Neural progenitor cell (in vitro differentiated cells): ENCODE data around the gene ALDH1L2. TPM values are rescaled to one million over a fixed set of nuclear protein-coding genes. Genes with fewer than 3 reads are reported as not detected.
A peak's percentile ranks its signal among the peaks of the same experiment; 100 is the strongest.

Experiments used
- DNase-seq: peaks from one replicate; pipeline ENCODE4 v3.0.0-alpha.2; 2016; ENCODE audit warnings: low spot score
- H2AFZ ChIP-seq: fragments of 200-600 bp; sonication (generic); replicated peaks from 2 replicates; pipeline ENCODE4 v1.6.1; 2016; ENCODE audit warnings: antibody characterized with exemption
- H3F3A ChIP-seq: fragments of 200-600 bp; sonication (generic); 2 replicates; pipeline ENCODE4 v1.6.1; 2016; ENCODE audit warnings: antibody characterized with exemption, low read depth
- H3K27ac ChIP-seq: fragments of 200-600 bp; sonication (generic); 2 replicates; pipeline ENCODE4 v1.5.1; 2016; ENCODE audit warnings: mild to moderate bottlenecking
- H3K27me3 ChIP-seq: fragments of 200-600 bp; sonication (generic); 2 replicates; pipeline ENCODE4 v1.6.1; 2016; ENCODE audit warnings: mild to moderate bottlenecking, moderate library complexity
- H3K36me3 ChIP-seq: fragments of 200-600 bp; sonication (generic); 2 replicates; pipeline ENCODE4 v1.5.1; 2016
- H3K4me1 ChIP-seq: fragments of 200-600 bp; sonication (generic); 2 replicates; pipeline ENCODE4 v1.6.1; 2016; ENCODE audit warnings: mixed run types
- H3K4me2 ChIP-seq: fragments of 200-600 bp; sonication (generic); 2 replicates; pipeline ENCODE4 v1.6.1; 2016
- H3K4me3 ChIP-seq: fragments of 200-600 bp; sonication (generic); 2 replicates; pipeline ENCODE4 v1.5.1; 2016
- H3K79me2 ChIP-seq: fragments of 200-600 bp; sonication (generic); 2 replicates; pipeline ENCODE4 v1.6.1; 2016; ENCODE audit warnings: low read depth
- H3K9ac ChIP-seq: fragments of 200-600 bp; sonication (generic); 2 replicates; pipeline ENCODE4 v1.6.1; 2016
- H3K9me3 ChIP-seq: fragments of 200-600 bp; sonication (generic); 2 replicates; pipeline ENCODE4 v1.5.1; 2016; ENCODE audit warnings: low read depth
- H4K20me1 ChIP-seq: fragments of 200-600 bp; sonication (generic); 2 replicates; pipeline ENCODE4 v1.6.1; 2016; ENCODE audit warnings: low read depth
- H3K27ac Mint-ChIP-seq: 3 replicates; pipeline ENCODE4 v1.8.0; 2021; ENCODE audit warnings: mixed read lengths
- H3K27me3 Mint-ChIP-seq: 2 replicates; pipeline ENCODE4 v1.8.0; 2022; ENCODE audit warnings: low read depth, mild to moderate bottlenecking, inconsistent platforms, moderate library complexity, mixed read lengths; ENCODE audit not compliant: insufficient read depth
- H3K36me3 Mint-ChIP-seq: 3 replicates; pipeline ENCODE4 v1.8.0; 2021; ENCODE audit warnings: mixed read lengths
- H3K4me1 Mint-ChIP-seq: 3 replicates; pipeline ENCODE4 v1.8.0; 2021; ENCODE audit warnings: mixed read lengths
- H3K4me3 Mint-ChIP-seq: 3 replicates; pipeline ENCODE4 v1.8.0; 2021; ENCODE audit warnings: mild to moderate bottlenecking, moderate library complexity, mixed read lengths
- H3K9me3 Mint-ChIP-seq: 3 replicates; pipeline ENCODE4 v1.8.0; 2020; ENCODE audit warnings: mixed read lengths
- EZH2 ChIP-seq: fragments of 200-600 bp; sonication (generic); IDR thresholded peaks from 2 replicates; pipeline ENCODE4 v1.6.1; 2017; ENCODE audit warnings: antibody characterized with exemption, mild to moderate bottlenecking, moderate library complexity
- EZH2phosphoT487 ChIP-seq: fragments of 200-600 bp; sonication (generic); IDR thresholded peaks from 2 replicates; pipeline ENCODE4 v1.6.1; 2017; ENCODE audit warnings: antibody characterized with exemption
- total RNA-seq: library from RNA; depleted of rRNA; stranded (reverse); fragments of >200 nt; gene quantifications from 2 replicates; pipeline ENCODE4 v1.2.3, GENCODE V29; 2015; ENCODE audit warnings: low replicate concordance
- TF ChIP-seq, protein P1 (sequence below): fragments of 200-600 bp; sonication (generic); IDR thresholded peaks from 2 replicates; pipeline ENCODE4 v1.5.1; 2017; ENCODE audit warnings: antibody characterized with exemption, mild to moderate bottlenecking

Gene ALDH1L2
- total RNA-seq, 1 donor from 2014 or later = 0.13 TPM

DNA sequence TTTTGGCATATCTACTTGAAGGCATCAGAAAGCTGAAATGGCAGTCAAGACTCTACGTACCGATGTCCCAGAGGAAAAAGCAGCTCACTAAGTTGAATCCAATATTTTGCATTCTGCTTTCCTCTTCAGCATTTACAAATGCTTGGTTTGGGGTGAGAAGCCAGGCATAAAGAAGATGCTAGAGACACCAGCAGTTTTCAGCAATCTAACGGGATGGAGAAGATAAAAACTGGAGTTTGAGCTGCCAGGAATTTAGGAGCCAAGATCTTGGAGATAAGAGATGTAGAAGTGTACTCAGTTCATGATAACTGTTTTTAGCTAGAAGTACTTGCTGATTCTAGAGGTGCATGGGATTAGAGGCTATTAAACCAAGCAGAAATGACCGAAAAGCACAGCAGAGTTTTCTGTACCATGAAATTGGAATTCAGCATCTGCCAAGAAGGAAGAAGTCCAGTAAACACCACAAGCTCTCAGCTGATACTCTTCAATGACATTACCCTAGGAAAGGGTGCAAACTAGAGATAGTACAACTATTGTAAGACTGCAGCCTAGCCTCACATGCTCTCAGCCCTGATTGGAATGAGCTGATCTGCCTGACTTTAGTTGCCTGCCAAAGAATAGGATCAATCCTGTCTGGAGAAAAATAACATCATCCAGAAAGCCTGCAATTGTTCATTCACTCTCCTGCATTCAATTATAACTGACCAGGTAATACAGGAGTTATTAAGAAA, 7.4 kb upstream of the ALDH1L2 start:
- H3K27ac Mint-ChIP-seq = no peak overlapping the region
- H2AFZ ChIP-seq = no peak overlapping the region

DNA sequence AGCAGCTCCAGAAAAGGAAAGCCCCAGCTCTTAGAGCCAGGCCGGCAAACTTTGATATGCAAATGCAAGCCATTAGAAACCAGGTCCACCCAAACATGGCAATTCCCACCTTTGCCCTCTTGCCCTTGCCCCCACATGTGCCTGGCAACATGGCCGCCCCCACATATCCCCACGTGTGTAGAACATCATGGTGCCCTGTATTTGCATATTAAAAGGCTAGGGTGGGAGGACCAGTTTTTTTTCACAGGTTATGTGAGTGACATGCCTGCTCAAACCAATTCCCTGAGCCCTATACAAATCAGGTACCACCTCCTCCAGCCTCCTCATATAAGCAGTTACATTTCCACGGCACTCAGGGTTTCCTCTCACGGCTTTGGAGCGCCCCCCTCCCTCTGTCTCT, 6.1 kb upstream of the ALDH1L2 start:
- no peak for DNase-seq
- Histone ChIP-seq H3K36me3 (no peaks in the 10 kb centered on the region), H3K9ac (no peak overlapping the region), H3K27me3 (peaks cover 3% of the 10 kb centered on the region), H3K79me2 (no peaks in the 10 kb centered on the region), H3K4me3 (no peak overlapping the region), H3K27ac (no peak overlapping the region), H3K9me3 (no peaks in the 10 kb centered on the region), H4K20me1 (no peaks in the 10 kb centered on the region), H3F3A (peaks cover 15% of the 10 kb centered on the region), H3K4me1 (peaks cover 5% of the 10 kb centered on the region), H3K4me2 (no peak overlapping the region), H2AFZ (no peak overlapping the region)
- TF ChIP-seq EZH2phosphoT487 = no peak
- no peak for TF ChIP-seq EZH2
- TF ChIP-seq, protein P1, sequence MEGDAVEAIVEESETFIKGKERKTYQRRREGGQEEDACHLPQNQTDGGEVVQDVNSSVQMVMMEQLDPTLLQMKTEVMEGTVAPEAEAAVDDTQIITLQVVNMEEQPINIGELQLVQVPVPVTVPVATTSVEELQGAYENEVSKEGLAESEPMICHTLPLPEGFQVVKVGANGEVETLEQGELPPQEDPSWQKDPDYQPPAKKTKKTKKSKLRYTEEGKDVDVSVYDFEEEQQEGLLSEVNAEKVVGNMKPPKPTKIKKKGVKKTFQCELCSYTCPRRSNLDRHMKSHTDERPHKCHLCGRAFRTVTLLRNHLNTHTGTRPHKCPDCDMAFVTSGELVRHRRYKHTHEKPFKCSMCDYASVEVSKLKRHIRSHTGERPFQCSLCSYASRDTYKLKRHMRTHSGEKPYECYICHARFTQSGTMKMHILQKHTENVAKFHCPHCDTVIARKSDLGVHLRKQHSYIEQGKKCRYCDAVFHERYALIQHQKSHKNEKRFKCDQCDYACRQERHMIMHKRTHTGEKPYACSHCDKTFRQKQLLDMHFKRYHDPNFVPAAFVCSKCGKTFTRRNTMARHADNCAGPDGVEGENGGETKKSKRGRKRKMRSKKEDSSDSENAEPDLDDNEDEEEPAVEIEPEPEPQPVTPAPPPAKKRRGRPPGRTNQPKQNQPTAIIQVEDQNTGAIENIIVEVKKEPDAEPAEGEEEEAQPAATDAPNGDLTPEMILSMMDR = no peak
- Mint-ChIP-seq H3K4me1 (peaks cover 10% of the 10 kb centered on the region), H3K9me3 (peaks cover 20% of the 10 kb centered on the region), H3K27me3 (peaks cover 11% of the 10 kb centered on the region), H3K27ac (no peak overlapping the region), H3K4me3 (no peak overlapping the region), H3K36me3 (peaks cover 1% of the 10 kb centered on the region)

More for the DNA sequence above, 7.4 kb upstream of the ALDH1L2 start:
- H3K4me1 Mint-ChIP-seq = peaks cover 10% of the 10 kb centered on the region
- H3K36me3 Mint-ChIP-seq = peaks cover 1% of the 10 kb centered on the region
- Histone ChIP-seq H3K36me3 (no peaks in the 10 kb centered on the region), H3K4me2 (peak overlapping the region; percentile 74), H3K27me3 (no peaks in the 10 kb centered on the region), H3F3A (peaks cover 15% of the 10 kb centered on the region), H3K4me3 (peak overlapping the region; percentile 39), H3K9me3 (peaks cover 3% of the 10 kb centered on the region), H3K4me1 (peaks cover 5% of the 10 kb centered on the region), H3K9ac (no peak overlapping the region), H3K79me2 (no peaks in the 10 kb centered on the region), H3K27ac (no peak overlapping the region), H4K20me1 (no peaks in the 10 kb centered on the region)
- TF ChIP-seq EZH2 (no peak), EZH2phosphoT487 (no peak)
- TF ChIP-seq, protein P1 = no peak
- H3K27me3 Mint-ChIP-seq = peaks cover 10% of the 10 kb centered on the region
- no peak for DNase-seq
- H3K9me3 Mint-ChIP-seq = peaks cover 20% of the 10 kb centered on the region
- no peak overlapping the region for H3K4me3 Mint-ChIP-seq

DNA sequence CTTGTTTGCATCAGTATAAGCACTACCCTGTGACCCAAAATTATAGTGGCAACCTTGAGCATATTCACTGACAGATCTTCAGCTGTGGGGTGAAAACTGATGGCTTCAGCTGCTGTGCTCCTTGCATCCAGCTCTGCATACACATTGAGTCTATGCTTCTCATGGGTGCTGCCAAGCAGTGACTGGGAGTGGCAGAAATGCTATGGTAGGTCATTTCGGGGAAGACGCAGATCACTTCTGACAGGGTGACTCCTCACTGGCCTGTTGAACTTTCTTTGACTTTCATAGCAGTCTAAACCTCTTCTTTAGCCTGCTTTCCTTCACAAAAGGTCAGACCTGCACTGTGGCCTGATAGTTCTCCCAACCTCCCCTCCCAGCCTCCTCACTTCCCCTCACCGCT, 5.6 kb upstream of the ALDH1L2 start:
- Histone ChIP-seq H3K4me2 (no peak overlapping the region), H3K27ac (no peak overlapping the region), H3K79me2 (no peaks in the 10 kb centered on the region), H3K27me3 (peaks cover 8% of the 10 kb centered on the region), H3F3A (peaks cover 17% of the 10 kb centered on the region), H3K36me3 (no peaks in the 10 kb centered on the region), H3K4me3 (no peak overlapping the region), H3K4me1 (peaks cover 5% of the 10 kb centered on the region), H3K9ac (no peak overlapping the region), H2AFZ (peak overlapping the region; percentile 14), H3K9me3 (no peaks in the 10 kb centered on the region), H4K20me1 (no peaks in the 10 kb centered on the region)
- peaks cover 1% of the 10 kb centered on the region for H3K36me3 Mint-ChIP-seq
- H3K9me3 Mint-ChIP-seq = peaks cover 16% of the 10 kb centered on the region
- no peak for DNase-seq
- no peak overlapping the region for H3K4me3 Mint-ChIP-seq
- TF ChIP-seq, protein P1 = no peak
- TF ChIP-seq EZH2 (no peak), EZH2phosphoT487 (no peak)
- H3K27ac Mint-ChIP-seq = no peak overlapping the region
- peaks cover 9% of the 10 kb centered on the region for H3K27me3 Mint-ChIP-seq
- peaks cover 10% of the 10 kb centered on the region for H3K4me1 Mint-ChIP-seq
